DOHH2 (cell line): Measurements from ENCODE around the gene RFX4.

ENCODE experiments used
- H3F3A ChIP-seq: fragments of 200-600 bp; sonication (generic), shearing (Covaris generic); 2 replicates; pipeline ENCODE4 v1.6.0; 2016; ENCODE audit warnings: antibody characterized with exemption, mild to moderate bottlenecking; ENCODE audit not compliant: control insufficient read depth, insufficient read depth
- H3K27ac ChIP-seq: fragments of 200-600 bp; sonication (generic); 2 replicates; pipeline ENCODE4 v1.5.1; 2014; ENCODE audit warnings: low read depth, mild to moderate bottlenecking, low read length, moderate library complexity
- H3K27me3 ChIP-seq: fragments of 200-600 bp; sonication (generic); 2 replicates; pipeline ENCODE4 v1.6.1; 2014; ENCODE audit warnings: mild to moderate bottlenecking, low read length, mixed read lengths; ENCODE audit not compliant: control insufficient read depth
- H3K36me3 ChIP-seq: fragments of 200-600 bp; sonication (generic); 2 replicates; pipeline ENCODE4 v1.6.1; 2014; ENCODE audit warnings: mild to moderate bottlenecking, low read length, moderate library complexity, mixed read lengths; ENCODE audit not compliant: control insufficient read depth
- H3K4me1 ChIP-seq: fragments of 200-600 bp; sonication (generic); 2 replicates; pipeline ENCODE4 v1.6.1; 2014; ENCODE audit warnings: mild to moderate bottlenecking, low read length, mixed read lengths; ENCODE audit not compliant: control insufficient read depth
- H3K4me2 ChIP-seq: fragments of 200-600 bp; sonication (generic); 2 replicates; pipeline ENCODE4 v1.6.0; 2014; ENCODE audit warnings: mild to moderate bottlenecking, low read length, moderate library complexity
- H3K4me3 ChIP-seq: fragments of 200-600 bp; sonication (generic); 2 replicates; pipeline ENCODE4 v1.5.1; 2014; ENCODE audit warnings: mild to moderate bottlenecking, low read length, mixed read lengths
- H3K79me2 ChIP-seq: fragments of 200-600 bp; sonication (generic); 2 replicates; pipeline ENCODE4 v1.6.1; 2014; ENCODE audit warnings: mild to moderate bottlenecking, low read length, mixed read lengths; ENCODE audit not compliant: control insufficient read depth
- H3K9me2 ChIP-seq: fragments of 200-600 bp; sonication (generic); replicated peaks from 2 replicates; pipeline ENCODE4 v1.6.1; 2014; ENCODE audit warnings: mild to moderate bottlenecking, low read length, mixed read lengths; ENCODE audit not compliant: control insufficient read depth
- H3K9me3 ChIP-seq: fragments of 200-600 bp; sonication (generic); 2 replicates; pipeline ENCODE4 v1.6.1; 2014; ENCODE audit warnings: antibody characterized with exemption, low read length, mixed read lengths; ENCODE audit not compliant: control insufficient read depth, insufficient read depth
- H4K20me1 ChIP-seq: fragments of 200-600 bp; sonication (generic); 2 replicates; pipeline ENCODE4 v1.6.0; 2014; ENCODE audit warnings: low read depth, mild to moderate bottlenecking, antibody characterized with exemption, low read length, moderate library complexity; ENCODE audit not compliant: control insufficient read depth, insufficient read depth
- EZH2phosphoT487 ChIP-seq: fragments of 200-600 bp; sonication (generic); IDR thresholded peaks from 2 replicates; pipeline ENCODE4 v1.6.1; 2017; ENCODE audit warnings: borderline replicate concordance, mild to moderate bottlenecking, antibody characterized with exemption, low read length, moderate library complexity, mixed read lengths
- TF ChIP-seq, protein P1 (sequence below): fragments of 200-600 bp; sonication (generic); IDR thresholded peaks from one replicate; pipeline ENCODE4 v1.5.1; 2014; ENCODE audit warnings: antibody characterized with exemption, mild to moderate bottlenecking, low read depth, low read length; ENCODE audit not compliant: poor library complexity, severe bottlenecking

The RFX4 gene

GRCh38 chr12:106633451-106633823 lies 50.6 kb downstream of the RFX4 start:
- H3K27me3 ChIP-seq: no peaks in the 10 kb centered on the region

DNA sequence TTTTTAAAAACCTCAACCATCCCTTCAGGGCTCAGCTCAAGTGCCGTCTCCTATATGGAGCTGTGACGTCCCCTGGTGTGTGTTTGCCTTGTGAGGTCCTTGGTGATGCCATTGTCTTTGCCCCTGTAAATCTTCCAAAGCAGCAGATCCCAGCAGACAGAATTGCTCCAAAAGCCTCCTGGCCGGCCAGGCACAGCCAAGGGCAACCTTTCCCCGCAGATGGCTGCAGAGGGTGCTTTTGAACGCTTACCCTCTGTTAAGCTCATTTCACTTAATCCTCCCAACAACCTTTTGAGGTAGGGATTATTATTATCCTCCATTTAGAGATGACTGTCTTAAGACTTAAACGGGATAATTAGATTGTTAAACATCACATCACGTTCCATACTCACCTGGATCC lies 51.4 kb downstream of the RFX4 start:
- H3K27me3 ChIP-seq: no peaks in the 10 kb centered on the region
- H3K9me2 ChIP-seq: no peaks in the 10 kb centered on the region
- no peaks in the 10 kb centered on the region for H3F3A ChIP-seq
- no peak overlapping the region for H3K4me3 ChIP-seq
- H3K9me3 ChIP-seq: no peaks in the 10 kb centered on the region
- no peaks in the 10 kb centered on the region for H3K36me3 ChIP-seq
- H3K4me1 ChIP-seq: no peaks in the 10 kb centered on the region
- TF ChIP-seq, protein P1, sequence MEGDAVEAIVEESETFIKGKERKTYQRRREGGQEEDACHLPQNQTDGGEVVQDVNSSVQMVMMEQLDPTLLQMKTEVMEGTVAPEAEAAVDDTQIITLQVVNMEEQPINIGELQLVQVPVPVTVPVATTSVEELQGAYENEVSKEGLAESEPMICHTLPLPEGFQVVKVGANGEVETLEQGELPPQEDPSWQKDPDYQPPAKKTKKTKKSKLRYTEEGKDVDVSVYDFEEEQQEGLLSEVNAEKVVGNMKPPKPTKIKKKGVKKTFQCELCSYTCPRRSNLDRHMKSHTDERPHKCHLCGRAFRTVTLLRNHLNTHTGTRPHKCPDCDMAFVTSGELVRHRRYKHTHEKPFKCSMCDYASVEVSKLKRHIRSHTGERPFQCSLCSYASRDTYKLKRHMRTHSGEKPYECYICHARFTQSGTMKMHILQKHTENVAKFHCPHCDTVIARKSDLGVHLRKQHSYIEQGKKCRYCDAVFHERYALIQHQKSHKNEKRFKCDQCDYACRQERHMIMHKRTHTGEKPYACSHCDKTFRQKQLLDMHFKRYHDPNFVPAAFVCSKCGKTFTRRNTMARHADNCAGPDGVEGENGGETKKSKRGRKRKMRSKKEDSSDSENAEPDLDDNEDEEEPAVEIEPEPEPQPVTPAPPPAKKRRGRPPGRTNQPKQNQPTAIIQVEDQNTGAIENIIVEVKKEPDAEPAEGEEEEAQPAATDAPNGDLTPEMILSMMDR: no peak
- no peak for TF ChIP-seq EZH2phosphoT487
- H3K79me2 ChIP-seq: no peaks in the 10 kb centered on the region
- no peaks in the 10 kb centered on the region for H4K20me1 ChIP-seq
- no peak overlapping the region for H3K27ac ChIP-seq
- no peak overlapping the region for H3K4me2 ChIP-seq

More at GRCh38 chr12:106633451-106633823, 50.6 kb downstream of the RFX4 start:
- Histone ChIP-seq H4K20me1 (no peaks in the 10 kb centered on the region), H3K79me2 (no peaks in the 10 kb centered on the region), H3K27ac (no peak overlapping the region), H3K4me3 (no peak overlapping the region), H3K4me2 (no peak overlapping the region), H3K9me2 (no peaks in the 10 kb centered on the region), H3K4me1 (no peaks in the 10 kb centered on the region), H3K9me3 (no peaks in the 10 kb centered on the region), H3K36me3 (no peaks in the 10 kb centered on the region), H3F3A (no peaks in the 10 kb centered on the region)
- no peak for TF ChIP-seq EZH2phosphoT487
- TF ChIP-seq, protein P1: no peak

GRCh38 chr12:106643000-106643399 lies 60.2 kb downstream of the RFX4 start:
- H3K79me2 ChIP-seq: no peaks in the 10 kb centered on the region
- no peak overlapping the region for H3K4me2 ChIP-seq
- no peaks in the 10 kb centered on the region for H4K20me1 ChIP-seq
- no peaks in the 10 kb centered on the region for H3F3A ChIP-seq
- no peaks in the 10 kb centered on the region for H3K9me2 ChIP-seq
- no peaks in the 10 kb centered on the region for H3K9me3 ChIP-seq
- H3K27ac ChIP-seq: no peak overlapping the region
- peaks cover 3% of the 10 kb centered on the region; the same call in 1 of the 2 replicates for H3K27me3 ChIP-seq
- TF ChIP-seq EZH2phosphoT487: no peak
- H3K4me1 ChIP-seq: no peaks in the 10 kb centered on the region
- no peaks in the 10 kb centered on the region for H3K36me3 ChIP-seq
- no peak overlapping the region for H3K4me3 ChIP-seq

DNA sequence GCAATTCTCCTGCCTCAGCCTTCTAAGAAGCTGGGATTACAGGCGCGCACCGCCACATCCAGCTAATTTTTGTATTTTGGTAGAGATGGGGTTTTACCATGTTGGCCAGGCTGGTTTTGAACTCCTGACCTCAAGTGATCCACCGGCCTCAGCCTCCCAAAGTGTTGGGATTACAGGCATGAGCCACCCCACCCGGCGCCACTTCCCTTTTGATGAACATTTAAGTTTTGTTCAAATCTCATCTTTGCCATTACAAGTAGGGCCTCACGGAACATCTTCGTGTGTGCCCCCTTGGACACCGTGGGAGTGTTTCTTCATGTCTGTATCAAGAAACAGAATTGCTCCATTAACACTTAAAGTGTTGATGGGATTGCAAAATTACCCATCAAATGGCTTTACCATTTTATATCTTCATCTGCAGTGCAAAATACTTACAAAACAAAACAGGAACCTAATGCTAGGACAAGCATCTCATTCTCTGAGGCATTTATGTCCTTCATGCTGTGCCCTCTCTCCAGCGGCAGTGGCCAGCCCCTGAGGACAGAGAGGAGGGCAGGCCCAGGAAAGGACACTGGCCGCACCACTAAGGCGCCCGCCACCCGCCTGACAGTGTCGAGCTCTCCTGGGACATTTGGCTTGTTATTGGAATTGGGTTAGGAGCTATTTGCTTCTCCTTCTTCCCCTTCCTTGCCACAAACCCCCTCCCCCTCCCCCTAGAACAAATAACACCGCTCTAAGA lies 61.7 kb downstream of the RFX4 start:
- Histone ChIP-seq H3K27me3 (peaks cover 3% of the 10 kb centered on the region; the same call in 1 of the 2 replicates), H3K9me3 (no peaks in the 10 kb centered on the region), H4K20me1 (no peaks in the 10 kb centered on the region), H3K4me2 (no peak overlapping the region), H3K9me2 (no peaks in the 10 kb centered on the region), H3K36me3 (no peaks in the 10 kb centered on the region), H3K27ac (no peak overlapping the region), H3F3A (no peaks in the 10 kb centered on the region), H3K4me1 (no peaks in the 10 kb centered on the region), H3K4me3 (no peak overlapping the region), H3K79me2 (no peaks in the 10 kb centered on the region)
- TF ChIP-seq, protein P1: no peak
- no peak for TF ChIP-seq EZH2phosphoT487
